ENCODE data around the gene OTUD7B.
"Not testable (repeated sequence)": the region's sequence is repeated elsewhere in the genome, so short reads cannot be mapped to it uniquely, and the experiment has no call there.

Gene OTUD7B

GRCh38 chr1:149945206-149945605 is 65.3 kb downstream of the OTUD7B start:
- no peak for DNase-seq (ENCODE audit: low spot score)

DNA sequence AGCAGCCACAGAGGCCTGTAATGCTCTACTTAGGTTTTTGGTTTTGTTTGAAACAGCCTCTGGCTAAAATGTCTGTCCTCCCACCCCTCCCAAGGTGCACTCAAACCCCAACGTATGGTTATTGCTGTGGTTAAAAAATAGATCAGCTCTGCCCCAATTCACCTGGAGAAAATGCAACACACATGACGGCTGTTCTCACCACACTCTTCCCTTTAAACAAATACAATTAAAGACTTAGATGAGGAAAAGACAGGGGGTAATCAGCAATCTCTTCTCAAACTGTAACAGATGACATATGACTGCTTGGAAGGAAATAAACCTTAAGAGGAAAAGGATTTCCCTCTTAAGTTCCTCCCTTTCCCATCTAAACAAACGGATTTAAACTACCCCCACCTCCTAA is 67.6 kb downstream of the OTUD7B start:
- no peak for DNase-seq (ENCODE audit: low spot score)

DNA sequence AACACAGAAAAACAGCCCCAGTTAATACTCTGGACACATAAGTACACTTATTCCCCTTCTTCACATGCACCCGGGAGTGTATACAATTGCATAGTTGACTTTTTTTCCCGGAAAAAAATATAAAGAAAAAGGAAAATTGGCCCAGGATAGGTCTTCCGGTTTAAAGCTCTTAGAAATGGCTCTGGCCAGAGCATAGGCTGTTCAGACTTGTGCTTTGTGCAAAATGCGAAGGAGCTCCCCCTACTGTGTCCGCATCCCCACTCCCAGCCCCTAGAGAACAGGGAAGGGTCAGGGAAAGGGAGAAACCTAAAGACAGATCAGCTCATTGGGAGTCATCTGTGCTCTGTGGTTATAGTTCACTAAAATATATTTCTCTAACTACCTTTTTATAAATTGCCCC is 68.3 kb downstream of the OTUD7B start:
- DNase-seq (ENCODE audit: low spot score): no peak

GRCh38 chr1:149940427-149940826 is 70.1 kb downstream of the OTUD7B start:
- DNase-seq (ENCODE audit: low spot score): no peak

DNA sequence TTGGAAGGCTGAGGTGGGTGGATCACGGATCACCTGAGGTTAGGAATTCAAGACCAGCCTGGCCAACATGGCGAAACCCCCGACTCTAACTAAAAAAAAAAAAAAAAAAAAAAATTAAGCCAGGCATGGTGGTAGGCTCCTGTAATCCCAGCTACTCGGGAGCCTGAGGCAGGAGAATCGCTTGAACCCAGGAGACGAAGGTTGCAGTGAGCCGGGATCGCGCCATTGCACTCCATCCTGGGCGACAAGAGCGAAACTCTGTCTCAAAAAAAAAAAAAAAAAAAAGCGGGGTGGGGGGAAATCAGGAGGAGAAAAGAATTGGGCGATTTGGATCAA is 71.9 kb downstream of the OTUD7B start:
- DNase-seq (ENCODE audit: low spot score): not testable (repeated sequence)

DNA sequence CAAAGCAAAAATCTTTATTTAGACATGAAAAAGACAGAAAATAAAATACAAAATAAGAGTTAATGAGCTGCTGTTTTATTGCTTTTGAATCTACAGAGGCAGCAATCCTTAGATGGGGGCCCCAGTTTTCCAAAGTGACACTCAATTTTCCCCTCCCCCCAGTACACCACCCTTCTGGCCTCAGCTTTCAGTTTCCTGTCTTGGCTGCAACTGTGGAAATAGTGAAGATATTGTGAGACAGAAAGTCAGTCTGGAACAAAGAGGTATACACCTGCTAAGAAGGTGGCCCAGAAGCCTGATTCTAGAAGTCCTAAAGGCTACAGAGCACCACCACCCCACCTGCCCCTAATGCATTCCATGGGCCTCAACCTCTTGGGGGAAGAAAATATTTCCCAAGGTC is 72.8 kb downstream of the OTUD7B start:
- no peak for DNase-seq (ENCODE audit: low spot score)

GRCh38 chr1:149936992-149937705 is 73.4 kb downstream of the OTUD7B start:
- no peak for DNase-seq (ENCODE audit: low spot score)

- DNase-seq (ENCODE audit: low spot score): no peak
These were observed 74.1 kb downstream of the OTUD7B start, which contains the start of gene MTMR11 for GRCh38 chr1:149936170-149936991. Gene MTMR11, minus strand, starts transcription at chr1:149936879. Its CDS starts 232 bp downstream, at chr1:149936647.

DNA sequence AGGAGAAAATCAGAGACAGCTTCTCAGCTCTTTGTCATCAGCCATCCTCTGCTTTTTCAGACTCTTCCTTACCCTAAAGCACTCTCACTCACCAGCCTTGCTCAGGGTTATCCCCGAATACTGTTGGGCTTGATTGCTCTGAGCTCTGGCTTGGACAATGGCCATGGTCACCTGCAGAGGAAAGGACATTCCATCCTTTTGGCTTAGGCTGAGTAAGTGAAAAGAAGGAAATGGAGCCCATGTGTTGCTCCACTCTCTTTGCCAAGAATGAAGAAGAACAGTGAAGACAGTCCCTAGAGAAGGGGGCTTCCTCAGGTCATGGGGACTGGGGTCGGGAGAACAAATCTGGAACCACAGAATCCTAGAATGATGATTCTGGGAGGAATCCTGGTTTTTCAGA is 76.2 kb downstream of the OTUD7B start:
- DNase-seq (ENCODE audit: low spot score): no peak

GRCh38 chr1:149933208-149933607 is 77.3 kb downstream of the OTUD7B start:
- no peak for DNase-seq (ENCODE audit: low spot score)

GRCh38 chr1:149932474-149932873 is 78.1 kb downstream of the OTUD7B start:
- no peak for DNase-seq (ENCODE audit: low spot score)

GRCh38 chr1:149931212-149931790 is 79.2 kb downstream of the OTUD7B start:
- no peak for DNase-seq (ENCODE audit: low spot score)

GRCh38 chr1:149929856-149930255 is 80.7 kb downstream of the OTUD7B start:
- no peak for DNase-seq (ENCODE audit: low spot score)

- no peak for DNase-seq (ENCODE audit: low spot score)
These were observed 82.2 kb downstream of the OTUD7B start for GRCh38 chr1:149928401-149928724.

DNA sequence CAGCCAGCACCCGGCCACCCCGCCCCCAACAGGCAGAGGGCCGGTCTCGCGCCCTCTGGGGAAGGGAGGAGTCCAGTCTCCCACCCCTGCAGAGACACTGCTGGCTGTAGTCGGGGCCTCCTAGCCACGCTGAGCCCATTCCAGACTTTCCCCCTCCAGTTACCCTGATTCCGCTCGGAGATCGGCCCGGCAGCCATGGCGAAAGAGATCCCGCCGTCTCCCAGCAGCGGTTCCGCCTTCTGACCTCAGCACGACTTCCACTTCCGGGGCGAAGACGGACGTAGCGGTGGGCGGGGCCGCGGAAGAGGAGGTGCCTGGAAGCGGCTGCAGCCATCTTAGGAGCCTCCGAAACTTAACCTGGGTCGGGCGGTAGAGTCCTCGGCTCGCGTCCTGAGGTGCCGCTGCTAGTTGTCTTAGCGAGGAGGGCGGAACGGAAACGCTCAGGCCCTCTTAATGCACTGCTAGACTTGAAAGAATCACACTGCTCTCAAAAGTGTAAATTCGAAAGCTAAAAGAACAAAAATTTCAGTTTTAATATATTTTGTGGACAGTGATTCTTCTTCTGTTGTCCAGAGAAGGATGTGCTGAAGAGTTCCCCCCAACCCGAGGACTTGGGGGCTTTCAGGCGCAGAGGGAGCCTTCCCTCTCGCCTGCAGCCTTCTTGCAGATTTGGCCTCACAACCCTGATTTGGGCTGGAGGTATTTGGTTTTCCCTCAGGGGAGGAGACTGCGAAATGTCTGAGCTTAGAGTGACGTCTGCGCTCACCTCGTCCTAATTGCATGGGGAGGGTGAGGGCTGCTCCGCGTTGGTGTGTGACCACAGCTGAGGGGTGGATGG is 82.7 kb downstream of the OTUD7B start, which contains the start of gene SF3B4:
Gene SF3B4 (minus strand): TSS at position 241 of the 838 bp plus-strand sequence. CDS start 44 bp downstream, at position 197.
- peak; percentile 94 for DNase-seq (ENCODE audit: low spot score)

DNA sequence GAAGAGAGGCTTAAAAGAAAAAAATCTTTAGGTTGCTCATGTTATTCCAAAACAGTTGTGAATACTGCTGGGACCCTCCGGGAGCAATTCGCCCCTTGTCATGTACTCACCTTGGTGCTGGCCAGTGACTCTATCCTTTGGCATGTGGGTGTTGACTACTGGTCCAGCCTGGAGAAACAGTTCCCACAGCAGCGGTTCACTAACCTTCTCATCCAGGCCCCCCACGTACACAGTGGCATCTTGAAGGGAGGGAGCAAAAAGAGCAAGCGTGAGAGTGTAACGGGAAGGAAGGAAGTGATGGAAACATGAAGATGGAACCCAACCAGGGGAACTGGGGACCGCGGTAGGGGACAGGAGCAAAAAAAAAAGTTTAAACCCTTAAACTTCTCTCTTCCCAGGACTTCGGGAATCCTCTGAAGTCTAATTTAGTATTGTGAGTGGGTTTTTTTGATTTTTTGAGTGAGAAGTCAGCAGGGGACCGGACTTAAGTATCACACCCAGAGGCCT is 83.4 kb downstream of the OTUD7B start:
- no peak for DNase-seq (ENCODE audit: low spot score)

GRCh38 chr1:149926296-149926695 is 84.2 kb downstream of the OTUD7B start:
- DNase-seq (ENCODE audit: low spot score): no peak

- DNase-seq (ENCODE audit: low spot score): no peak
These were observed 84.8 kb downstream of the OTUD7B start for GRCh38 chr1:149925751-149926150.

- DNase-seq (ENCODE audit: low spot score): no peak
These were observed 85.2 kb downstream of the OTUD7B start for GRCh38 chr1:149925345-149925744.

DNA sequence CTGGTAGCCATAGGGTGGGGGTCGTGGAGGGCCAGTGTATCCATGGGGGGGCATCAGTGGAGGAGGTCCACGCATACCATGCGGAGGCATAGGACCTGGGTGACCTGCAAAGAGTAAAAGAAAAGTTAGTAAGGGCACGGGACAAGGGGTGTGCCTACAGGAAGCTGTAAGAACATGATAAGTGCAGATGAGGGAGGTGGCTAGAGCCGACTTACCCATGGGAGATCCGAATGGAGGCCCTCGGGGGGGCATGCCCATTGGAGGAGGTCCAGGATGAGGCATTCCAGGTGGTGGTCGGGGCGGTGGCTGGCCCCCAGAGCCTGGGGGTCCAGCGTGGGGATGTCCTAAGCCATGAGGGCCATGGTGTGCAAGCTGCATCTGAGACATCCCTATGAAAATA is 86.9 kb downstream of the OTUD7B start:
- DNase-seq (ENCODE audit: low spot score): no peak

GRCh38 chr1:149917571-149918144 is 92.9 kb downstream of the OTUD7B start, which contains the start of gene SV2A:
Gene SV2A, minus strand, starts transcription at chr1:149917844. Its CDS starts 4,004 bp downstream, at chr1:149913840.
- peak; percentile 20 for DNase-seq (ENCODE audit: low spot score)

GRCh38 chr1:149916898-149917252 is 93.7 kb downstream of the OTUD7B start:
- DNase-seq (ENCODE audit: low spot score): no peak

Data from CD4-positive, alpha-beta T cell treated with Interleukin-2 at 100 ng/mL for 4 hours (primary cell).